Hepatocyte (in vitro differentiated cells): ENCODE results near the gene EPHA2. TPM values are rescaled to one million over a fixed set of nuclear protein-coding genes. Genes with fewer than 3 reads are reported as not detected.
A peak's percentile ranks its signal among the peaks of the same experiment; 100 is the strongest.

ENCODE experiments used
- DNase-seq: peaks from one replicate; pipeline ENCODE4 v3.0.0-alpha.2; 2016; ENCODE audit warnings: low spot score
- H2AFZ ChIP-seq: fragments of 200-600 bp; sonication (generic); 2 replicates; pipeline ENCODE4 v1.6.0; 2016; ENCODE audit warnings: antibody characterized with exemption, mild to moderate bottlenecking
- H3K27ac ChIP-seq: fragments of 200-600 bp; sonication (generic); 2 replicates; pipeline ENCODE4 v1.5.1; 2016; ENCODE audit warnings: mild to moderate bottlenecking
- H3K27me3 ChIP-seq: fragments of 200-600 bp; sonication (generic); 2 replicates; pipeline ENCODE4 v1.6.1; 2016
- H3K36me3 ChIP-seq: fragments of 200-600 bp; sonication (generic); replicated peaks from 2 replicates; pipeline ENCODE4 v1.5.1; 2016; ENCODE audit warnings: low read depth; ENCODE audit not compliant: insufficient read depth
- H3K4me1 ChIP-seq: fragments of 200-600 bp; sonication (generic); 2 replicates; pipeline ENCODE4 v1.5.1; 2016; ENCODE audit warnings: mild to moderate bottlenecking, moderate library complexity; ENCODE audit not compliant: insufficient read depth
- H3K4me2 ChIP-seq: fragments of 200-600 bp; sonication (generic); 2 replicates; pipeline ENCODE4 v1.6.0; 2016
- H3K4me3 ChIP-seq: fragments of 200-600 bp; sonication (generic); 2 replicates; pipeline ENCODE4 v1.5.1; 2016; ENCODE audit warnings: mild to moderate bottlenecking
- H3K79me2 ChIP-seq: fragments of 200-600 bp; sonication (generic); 2 replicates; pipeline ENCODE4 v1.6.0; 2017; ENCODE audit warnings: mild to moderate bottlenecking
- H3K9me2 ChIP-seq: fragments of 200-600 bp; sonication (generic); replicated peaks from 2 replicates; pipeline ENCODE4 v1.6.0; 2017; ENCODE audit warnings: mild to moderate bottlenecking; ENCODE audit not compliant: insufficient read depth
- H3K9me3 ChIP-seq: fragments of 200-600 bp; sonication (generic); 2 replicates; pipeline ENCODE4 v1.5.1; 2016; ENCODE audit warnings: low read depth, mild to moderate bottlenecking
- H4K20me1 ChIP-seq: fragments of 200-600 bp; sonication (generic); 2 replicates; pipeline ENCODE4 v1.6.0; 2016; ENCODE audit warnings: mild to moderate bottlenecking; ENCODE audit not compliant: insufficient read depth, poor library complexity, severe bottlenecking
- EZH2 ChIP-seq: fragments of 200-600 bp; sonication (generic); IDR thresholded peaks from 2 replicates; pipeline ENCODE4 v1.6.1; 2016; ENCODE audit warnings: antibody characterized with exemption, mild to moderate bottlenecking, borderline replicate concordance
- EZH2phosphoT487 ChIP-seq: fragments of 200-600 bp; sonication (generic); IDR thresholded peaks from one replicate; pipeline ENCODE4 v1.6.1; 2018; ENCODE audit warnings: antibody characterized with exemption, mild to moderate bottlenecking, low read depth, moderate library complexity; ENCODE audit not compliant: unreplicated experiment, severe bottlenecking
- WGBS: methylation state at CpG from one replicate; pipeline ENCODE4 v1.1.6; 2016; ENCODE audit warnings: low lambda C conversion rate; ENCODE audit errors: missing lambda C conversion rate; 5-methylcytosine and 5-hydroxymethylcytosine counted together
- polyA plus RNA-seq: library from polyadenylated mRNA; unstranded; fragments of >200 nt; fragmentation: Nextera tagmentation; extraction: Ambion mirVana; gene quantifications from 2 replicates; pipeline ENCODE4 v1.2.1, GENCODE V29; 2016
- total RNA-seq: library from RNA; depleted of rRNA; stranded (reverse); fragments of >200 nt; gene quantifications from 2 replicates; pipeline ENCODE4 v1.2.3, GENCODE V29; 2014
- TF ChIP-seq, protein P1 (sequence below): fragments of 200-600 bp; sonication (generic); IDR thresholded peaks from 2 replicates; pipeline ENCODE4 v1.5.1; 2016; ENCODE audit warnings: antibody characterized with exemption, mild to moderate bottlenecking; ENCODE audit not compliant: poor library complexity

Gene EPHA2
- total and polyA plus RNA-seq, 2 experiments from 2014 or later: 20.4 to 27.3 TPM

DNA sequence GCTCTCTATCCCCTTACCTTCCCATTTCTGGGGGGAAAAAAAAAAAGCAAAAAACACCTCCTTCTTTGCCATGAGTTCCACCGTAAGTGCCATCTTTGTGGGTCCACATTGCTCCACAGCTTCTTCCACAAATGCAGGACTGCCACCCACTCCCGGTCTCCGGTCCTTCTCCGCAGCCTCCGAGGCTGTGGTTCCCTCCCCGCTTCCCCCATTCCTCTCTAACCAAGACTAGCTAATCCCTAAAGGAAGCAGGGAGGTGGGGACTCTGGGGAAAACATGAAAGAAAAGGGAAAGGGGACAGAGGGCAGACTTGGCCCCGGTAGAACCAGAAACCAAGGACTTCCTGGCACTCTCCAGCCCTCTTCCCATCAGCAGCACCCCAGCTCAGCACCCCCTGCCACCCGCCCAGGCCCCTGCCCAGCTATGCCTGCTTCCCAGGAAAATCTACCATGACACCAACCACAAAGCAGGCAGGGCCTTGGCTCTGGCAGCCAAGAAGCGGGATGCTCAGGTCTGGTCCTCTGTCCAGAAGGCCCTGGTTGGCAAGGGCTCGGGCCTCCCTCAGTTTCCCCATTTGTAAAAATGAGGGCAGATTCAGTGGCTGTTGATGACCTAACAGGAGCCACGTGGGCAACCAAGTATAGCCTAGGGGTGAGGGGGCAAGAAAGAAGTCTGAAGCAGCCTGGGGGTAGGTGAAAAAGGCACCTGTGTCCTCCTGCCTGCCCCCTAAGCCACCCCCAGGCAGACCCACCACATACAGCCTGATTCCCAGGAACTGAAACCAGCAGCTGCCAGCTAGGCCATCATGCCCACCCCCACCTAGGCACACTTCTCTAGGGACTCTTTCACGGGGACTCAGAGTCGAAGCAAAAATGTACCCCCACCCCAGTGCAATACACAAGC lies 2.5 kb downstream of the EPHA2 start:
- DNase-seq: no peak
- H3K4me2 ChIP-seq: peak overlapping the region; percentile 97
- 43% methylated on average over 11 of the region's 13 CpGs for WGBS
- peak overlapping the region; percentile 95 for H3K27ac ChIP-seq
- H3K79me2 ChIP-seq: peaks cover 58% of the 10 kb centered on the region
- peaks cover 50% of the 10 kb centered on the region for H3K4me1 ChIP-seq
- H4K20me1 ChIP-seq: no peaks in the 10 kb centered on the region
- no peaks in the 10 kb centered on the region for H3K9me2 ChIP-seq
- no peak overlapping the region for H2AFZ ChIP-seq
- H3K36me3 ChIP-seq: no peaks in the 10 kb centered on the region
- no peaks in the 10 kb centered on the region for H3K27me3 ChIP-seq
- H3K4me3 ChIP-seq: peak overlapping the region; percentile 42
- TF ChIP-seq, protein P1, sequence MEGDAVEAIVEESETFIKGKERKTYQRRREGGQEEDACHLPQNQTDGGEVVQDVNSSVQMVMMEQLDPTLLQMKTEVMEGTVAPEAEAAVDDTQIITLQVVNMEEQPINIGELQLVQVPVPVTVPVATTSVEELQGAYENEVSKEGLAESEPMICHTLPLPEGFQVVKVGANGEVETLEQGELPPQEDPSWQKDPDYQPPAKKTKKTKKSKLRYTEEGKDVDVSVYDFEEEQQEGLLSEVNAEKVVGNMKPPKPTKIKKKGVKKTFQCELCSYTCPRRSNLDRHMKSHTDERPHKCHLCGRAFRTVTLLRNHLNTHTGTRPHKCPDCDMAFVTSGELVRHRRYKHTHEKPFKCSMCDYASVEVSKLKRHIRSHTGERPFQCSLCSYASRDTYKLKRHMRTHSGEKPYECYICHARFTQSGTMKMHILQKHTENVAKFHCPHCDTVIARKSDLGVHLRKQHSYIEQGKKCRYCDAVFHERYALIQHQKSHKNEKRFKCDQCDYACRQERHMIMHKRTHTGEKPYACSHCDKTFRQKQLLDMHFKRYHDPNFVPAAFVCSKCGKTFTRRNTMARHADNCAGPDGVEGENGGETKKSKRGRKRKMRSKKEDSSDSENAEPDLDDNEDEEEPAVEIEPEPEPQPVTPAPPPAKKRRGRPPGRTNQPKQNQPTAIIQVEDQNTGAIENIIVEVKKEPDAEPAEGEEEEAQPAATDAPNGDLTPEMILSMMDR: no peak
- no peak for TF ChIP-seq EZH2phosphoT487
- TF ChIP-seq EZH2: no peak
- H3K9me3 ChIP-seq: no peaks in the 10 kb centered on the region

DNA sequence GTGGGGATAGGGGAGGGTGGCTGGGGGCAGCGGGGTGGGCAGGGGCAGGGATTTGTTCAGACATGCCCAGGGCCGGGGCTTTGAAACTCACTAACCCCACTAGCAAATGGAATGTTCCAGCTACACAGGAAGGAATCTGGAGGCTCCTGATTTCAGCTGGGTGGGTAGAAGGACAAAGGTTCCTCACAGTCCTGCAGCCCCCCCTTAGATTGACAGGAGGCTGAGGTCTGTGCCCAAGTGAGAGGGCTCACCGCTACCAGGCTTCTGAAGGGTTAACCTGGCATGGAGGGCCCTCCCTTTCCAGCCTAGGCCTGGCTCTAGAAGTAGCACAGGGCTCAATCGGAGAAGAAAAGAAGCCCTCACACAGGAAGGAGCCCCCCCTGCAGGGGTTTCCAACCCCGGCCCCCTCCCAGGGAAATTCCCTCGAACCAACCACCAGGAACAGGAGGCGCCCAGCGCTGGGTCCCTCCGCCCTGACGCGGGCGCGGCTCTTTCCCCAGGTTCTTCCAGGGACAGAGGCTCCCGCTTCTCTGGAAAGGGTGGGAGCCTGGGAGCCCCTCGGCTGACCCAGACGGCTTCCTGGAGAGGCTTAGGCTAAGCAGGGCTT lies 3.3 kb downstream of the EPHA2 start:
- DNase-seq: peak; percentile 53
- Histone ChIP-seq H3K9me2 (no peaks in the 10 kb centered on the region), H4K20me1 (no peaks in the 10 kb centered on the region), H3K27ac (peak overlapping the region; percentile 95), H3K36me3 (no peaks in the 10 kb centered on the region), H3K9me3 (no peaks in the 10 kb centered on the region), H2AFZ (no peak overlapping the region), H3K27me3 (no peaks in the 10 kb centered on the region), H3K4me1 (peaks cover 50% of the 10 kb centered on the region), H3K4me3 (no peak overlapping the region), H3K79me2 (peaks cover 64% of the 10 kb centered on the region), H3K4me2 (peak overlapping the region; percentile 97)
- TF ChIP-seq, protein P1: no peak
- TF ChIP-seq EZH2 (no peak), EZH2phosphoT487 (no peak)
- 45% methylated on average over 14 of the region's 16 CpGs for WGBS

DNA sequence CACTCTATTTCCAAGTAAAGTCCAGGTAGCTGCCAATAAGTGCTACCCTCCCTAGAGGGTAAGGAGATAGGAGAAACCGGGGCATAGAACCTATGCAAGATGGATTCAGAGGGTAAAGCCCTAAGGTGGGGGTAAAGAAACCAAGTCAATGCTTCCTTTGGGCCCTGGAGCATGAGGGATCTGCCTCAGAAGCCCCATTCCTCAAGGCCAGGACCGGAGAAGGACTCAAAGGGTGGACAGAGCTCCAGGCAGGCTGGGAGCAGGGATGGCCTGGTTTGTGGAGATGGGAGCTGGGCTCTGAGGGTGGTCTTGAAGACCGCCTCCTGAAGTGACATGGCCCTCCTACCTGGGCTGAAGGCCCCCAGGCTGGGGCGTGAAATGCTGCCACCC lies 3.9 kb downstream of the EPHA2 start:
- no peaks in the 10 kb centered on the region for H3K9me2 ChIP-seq
- no peak overlapping the region for H3K4me3 ChIP-seq
- H3K36me3 ChIP-seq: no peaks in the 10 kb centered on the region
- 93% methylated on average over 4 of the region's 4 CpGs for WGBS
- DNase-seq: no peak
- H2AFZ ChIP-seq: no peak overlapping the region
- H3K9me3 ChIP-seq: no peaks in the 10 kb centered on the region
- peaks cover 56% of the 10 kb centered on the region for H3K4me1 ChIP-seq
- TF ChIP-seq, protein P1: no peak
- TF ChIP-seq EZH2phosphoT487 (no peak), EZH2 (no peak)
- H3K27ac ChIP-seq: peak overlapping the region; percentile 55
- H4K20me1 ChIP-seq: no peaks in the 10 kb centered on the region
- no peaks in the 10 kb centered on the region for H3K27me3 ChIP-seq
- H3K4me2 ChIP-seq: peak overlapping the region; percentile 97
- H3K79me2 ChIP-seq: peaks cover 69% of the 10 kb centered on the region
